HFF-Myc (cell line): Measurements from ENCODE around the gene CTTNBP2.

Experiments used
- DNase-seq: peaks from one replicate; pipeline ENCODE4 v3.0.0-alpha.2; 2011; ENCODE audit warnings: low read depth; ENCODE audit errors: extremely low read depth
- H3K4me3 ChIP-seq: replicated peaks from 2 replicates; pipeline ENCODE4 v1.5.1; 2011; ENCODE audit warnings: low read depth, mild to moderate bottlenecking, control low read depth, low read length
- TF ChIP-seq, protein P1 (sequence below): IDR thresholded peaks from 2 replicates; pipeline ENCODE4 v1.5.1; 2012; ENCODE audit warnings: mild to moderate bottlenecking, low read depth, low read length, control low read depth; ENCODE audit errors: missing control alignments

Gene CTTNBP2

DNA sequence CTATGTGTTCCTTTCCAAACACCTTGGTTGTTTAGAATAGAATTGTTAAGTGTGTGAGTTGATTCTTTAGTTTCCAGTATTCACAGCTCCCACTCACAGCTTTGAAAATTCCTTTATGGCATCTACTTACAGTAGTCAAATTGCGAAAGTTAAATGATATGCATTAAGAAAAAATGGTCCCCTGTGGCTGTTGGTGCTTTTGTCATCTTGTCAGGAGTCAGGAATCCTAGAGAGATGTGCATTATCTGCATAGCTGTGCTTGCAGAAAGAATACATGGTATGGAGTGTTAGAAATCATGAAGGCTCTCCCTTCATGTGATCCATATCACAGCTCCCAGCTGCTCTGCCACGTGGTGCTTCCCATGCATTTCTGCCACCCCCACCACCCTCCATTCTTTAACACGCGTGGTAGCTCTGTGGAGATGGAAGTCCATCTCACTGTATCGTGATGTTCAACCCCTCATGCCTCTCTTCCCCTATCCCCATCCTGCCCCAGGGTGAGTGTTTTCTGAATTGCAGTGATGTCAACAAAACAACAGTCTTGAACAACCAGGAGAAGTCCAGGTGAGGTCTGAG, 29.2 kb upstream of the CTTNBP2 start:
- no peak for DNase-seq
- no peak overlapping the region for H3K4me3 ChIP-seq
- TF ChIP-seq, protein P1, sequence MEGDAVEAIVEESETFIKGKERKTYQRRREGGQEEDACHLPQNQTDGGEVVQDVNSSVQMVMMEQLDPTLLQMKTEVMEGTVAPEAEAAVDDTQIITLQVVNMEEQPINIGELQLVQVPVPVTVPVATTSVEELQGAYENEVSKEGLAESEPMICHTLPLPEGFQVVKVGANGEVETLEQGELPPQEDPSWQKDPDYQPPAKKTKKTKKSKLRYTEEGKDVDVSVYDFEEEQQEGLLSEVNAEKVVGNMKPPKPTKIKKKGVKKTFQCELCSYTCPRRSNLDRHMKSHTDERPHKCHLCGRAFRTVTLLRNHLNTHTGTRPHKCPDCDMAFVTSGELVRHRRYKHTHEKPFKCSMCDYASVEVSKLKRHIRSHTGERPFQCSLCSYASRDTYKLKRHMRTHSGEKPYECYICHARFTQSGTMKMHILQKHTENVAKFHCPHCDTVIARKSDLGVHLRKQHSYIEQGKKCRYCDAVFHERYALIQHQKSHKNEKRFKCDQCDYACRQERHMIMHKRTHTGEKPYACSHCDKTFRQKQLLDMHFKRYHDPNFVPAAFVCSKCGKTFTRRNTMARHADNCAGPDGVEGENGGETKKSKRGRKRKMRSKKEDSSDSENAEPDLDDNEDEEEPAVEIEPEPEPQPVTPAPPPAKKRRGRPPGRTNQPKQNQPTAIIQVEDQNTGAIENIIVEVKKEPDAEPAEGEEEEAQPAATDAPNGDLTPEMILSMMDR: no peak

DNA sequence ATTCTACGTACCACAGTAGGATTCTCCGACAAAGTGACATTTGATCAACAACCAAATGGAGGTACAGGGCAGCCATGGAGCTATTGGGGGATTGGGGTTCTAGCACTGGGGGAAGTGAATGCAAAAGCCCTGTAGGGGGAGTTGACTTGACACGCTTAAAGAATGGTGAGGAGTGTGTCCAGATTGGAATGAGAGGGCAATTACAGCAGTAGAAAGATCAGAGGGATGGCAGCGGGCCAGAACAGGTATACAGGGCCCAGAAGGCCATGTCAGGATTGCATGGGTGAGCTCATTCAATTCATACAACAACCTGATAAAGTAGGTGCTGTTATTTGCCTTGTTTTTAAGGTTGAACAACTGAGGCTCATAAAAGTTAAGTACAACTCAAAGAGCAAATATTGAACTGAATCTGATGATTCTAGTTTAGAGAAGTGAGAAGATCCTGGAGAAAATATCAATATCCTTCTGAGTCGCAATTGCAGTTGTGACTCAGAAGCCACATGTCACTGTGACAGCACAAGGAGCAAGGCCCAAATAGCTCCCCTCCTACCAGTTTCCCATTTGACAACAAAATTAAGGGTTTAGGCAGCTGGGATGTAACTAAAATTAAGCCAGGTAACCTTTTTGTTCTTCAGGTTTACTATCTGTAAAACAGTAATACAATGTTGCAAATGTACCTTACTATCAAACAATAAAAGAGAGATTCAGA, 28.0 kb upstream of the CTTNBP2 start:
- DNase-seq: no peak
- no peak overlapping the region for H3K4me3 ChIP-seq
- TF ChIP-seq, protein P1: no peak

DNA sequence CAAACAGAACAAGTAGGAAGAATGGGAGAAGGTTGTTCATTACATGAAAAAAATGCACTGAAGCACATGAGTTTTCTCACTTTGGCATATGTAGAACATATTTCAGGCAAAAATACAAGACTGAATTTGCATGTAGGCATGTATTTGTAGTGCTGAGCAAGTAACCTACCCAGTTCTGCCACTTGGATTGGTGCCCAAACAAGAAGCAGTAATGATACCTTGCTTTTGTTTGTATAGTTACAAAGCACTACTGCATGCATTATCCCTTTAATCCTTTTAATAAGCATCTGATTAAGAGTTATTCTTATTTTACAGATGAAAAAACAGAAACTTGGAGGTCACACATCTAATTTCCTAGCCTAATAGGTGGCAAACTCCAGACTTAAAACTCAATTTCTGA, 23.1 kb upstream of the CTTNBP2 start:
- TF ChIP-seq, protein P1: no peak

DNA sequence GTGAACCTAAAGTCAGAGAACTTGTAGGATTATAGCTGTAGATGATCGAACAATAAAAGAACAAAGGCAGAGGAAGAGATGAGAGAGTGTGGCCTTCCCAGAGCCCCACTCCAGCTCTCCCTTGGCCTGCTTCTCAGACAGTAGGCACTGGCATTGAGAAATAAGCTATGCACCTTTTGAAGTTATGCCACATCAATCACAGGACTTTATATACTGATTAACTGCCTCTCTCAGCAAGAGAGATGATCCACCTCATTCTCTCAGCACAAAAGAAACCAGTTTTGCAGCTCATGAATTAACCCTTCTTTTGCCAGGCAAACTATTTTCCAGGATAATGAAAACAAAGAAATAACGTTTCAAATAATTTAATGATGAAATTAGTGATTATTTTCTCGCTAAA, 22.0 kb upstream of the CTTNBP2 start:
- no peak overlapping the region for H3K4me3 ChIP-seq
- no peak for DNase-seq
- TF ChIP-seq, protein P1: no peak

More for the DNA sequence above, 23.1 kb upstream of the CTTNBP2 start:
- no peak for DNase-seq
- no peak overlapping the region for H3K4me3 ChIP-seq

DNA sequence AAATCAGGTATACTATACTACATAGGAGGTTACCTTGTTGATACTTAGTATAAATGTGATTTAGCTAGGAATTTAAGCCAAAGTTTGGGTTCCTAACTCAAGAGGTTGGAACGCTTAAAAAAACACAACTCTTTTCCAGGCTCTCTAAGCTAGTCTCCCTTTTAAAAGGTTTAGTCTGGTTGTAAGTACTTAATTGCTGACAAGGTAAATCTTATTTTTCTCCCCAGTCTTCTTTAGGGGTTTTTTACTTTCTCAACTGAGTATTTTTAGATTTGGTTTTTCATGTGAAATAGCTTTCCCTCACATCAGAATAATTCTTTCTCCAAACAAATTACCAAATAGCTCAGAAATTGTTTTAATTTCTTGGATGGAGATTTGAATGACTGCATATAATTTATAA, 20.8 kb upstream of the CTTNBP2 start:
- DNase-seq: no peak
- TF ChIP-seq, protein P1: no peak
- no peak overlapping the region for H3K4me3 ChIP-seq

DNA sequence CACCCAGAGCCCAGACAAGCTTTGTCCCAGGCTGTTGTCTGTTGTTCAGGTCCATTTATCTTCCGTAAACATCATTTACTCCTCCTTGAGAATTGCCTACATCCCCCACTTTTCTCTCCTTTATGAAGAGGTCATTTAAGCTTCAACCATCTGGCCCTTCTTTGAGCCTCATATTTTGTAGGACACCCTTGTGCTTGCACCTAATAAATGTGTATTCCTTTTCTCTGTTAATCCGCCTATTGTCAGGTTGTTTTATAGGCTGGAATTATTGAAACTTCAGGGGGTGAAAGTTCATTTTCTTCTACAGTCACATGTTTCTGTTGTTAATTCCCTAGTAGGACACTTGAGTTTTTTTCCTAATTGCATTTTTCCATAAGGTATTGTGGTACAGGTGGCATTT, 19.6 kb upstream of the CTTNBP2 start:
- TF ChIP-seq, protein P1: no peak
- no peak overlapping the region for H3K4me3 ChIP-seq
- DNase-seq: no peak
